ENCODE results near the gene SFTA2. TPM values are rescaled to one million over a fixed set of nuclear protein-coding genes. Genes with fewer than 3 reads are reported as not detected.

The SFTA2 gene
- total RNA-seq, 1 experiment from 2014 or later: not detected

DNA sequence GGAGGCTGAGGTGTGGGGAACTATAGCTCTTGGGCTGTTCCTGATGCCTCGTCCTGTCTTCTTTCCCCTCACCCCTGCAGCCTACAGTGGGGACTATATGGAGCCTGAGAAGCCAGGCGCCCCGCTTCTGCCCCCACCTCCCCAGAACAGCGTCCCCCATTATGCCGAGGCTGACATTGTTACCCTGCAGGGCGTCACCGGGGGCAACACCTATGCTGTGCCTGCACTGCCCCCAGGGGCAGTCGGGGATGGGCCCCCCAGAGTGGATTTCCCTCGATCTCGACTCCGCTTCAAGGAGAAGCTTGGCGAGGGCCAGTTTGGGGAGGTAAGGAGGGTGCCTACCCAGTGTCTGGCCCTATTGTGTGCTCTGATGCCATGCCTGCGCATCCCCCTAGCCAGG is 35.4 kb downstream of the SFTA2 start:
- Histone ChIP-seq H3K4me3 (ENCODE audit: low read length) (no peak overlapping the region), H3K9me2 (replicated peaks; ENCODE audit: low read length) (no peaks in the 10 kb centered on the region), H2AFZ (ENCODE audit: low read length) (no peak overlapping the region), H3K9me3 (ENCODE audit: low read length) (no peaks in the 10 kb centered on the region), H3K9ac (ENCODE audit: low read length) (no peak overlapping the region), H4K20me1 (ENCODE audit: low read length) (no peaks in the 10 kb centered on the region), H3K4me2 (ENCODE audit: low read length) (no peak overlapping the region), H3K79me2 (ENCODE audit: low read length) (no peaks in the 10 kb centered on the region), H3K4me1 (ENCODE audit: insufficient read depth, low read length) (no peaks in the 10 kb centered on the region), H3K27ac (ENCODE audit: low read length) (no peak overlapping the region), H3K27me3 (ENCODE audit: low read length) (no peaks in the 10 kb centered on the region), H3K36me3 (ENCODE audit: low read depth, low read length) (peaks cover 48% of the 10 kb centered on the region), H3F3A (ENCODE audit: low read length, unreplicated experiment) (no peaks in the 10 kb centered on the region)
- CTCF ChIA-PET: no interaction called here
- BruUV-seq (replicated peaks): no TSS peak
- no peak for ATAC-seq
- DNase-seq: no peak
- TF ChIP-seq EZH2 (IDR thresholded peaks at IDR 0.05; ENCODE audit: low read length, unreplicated experiment) (no peak), EZH2phosphoT487 (IDR thresholded peaks at IDR 0.05; ENCODE audit: borderline replicate concordance, low read length) (no peak)
- TF ChIP-seq, protein P1, sequence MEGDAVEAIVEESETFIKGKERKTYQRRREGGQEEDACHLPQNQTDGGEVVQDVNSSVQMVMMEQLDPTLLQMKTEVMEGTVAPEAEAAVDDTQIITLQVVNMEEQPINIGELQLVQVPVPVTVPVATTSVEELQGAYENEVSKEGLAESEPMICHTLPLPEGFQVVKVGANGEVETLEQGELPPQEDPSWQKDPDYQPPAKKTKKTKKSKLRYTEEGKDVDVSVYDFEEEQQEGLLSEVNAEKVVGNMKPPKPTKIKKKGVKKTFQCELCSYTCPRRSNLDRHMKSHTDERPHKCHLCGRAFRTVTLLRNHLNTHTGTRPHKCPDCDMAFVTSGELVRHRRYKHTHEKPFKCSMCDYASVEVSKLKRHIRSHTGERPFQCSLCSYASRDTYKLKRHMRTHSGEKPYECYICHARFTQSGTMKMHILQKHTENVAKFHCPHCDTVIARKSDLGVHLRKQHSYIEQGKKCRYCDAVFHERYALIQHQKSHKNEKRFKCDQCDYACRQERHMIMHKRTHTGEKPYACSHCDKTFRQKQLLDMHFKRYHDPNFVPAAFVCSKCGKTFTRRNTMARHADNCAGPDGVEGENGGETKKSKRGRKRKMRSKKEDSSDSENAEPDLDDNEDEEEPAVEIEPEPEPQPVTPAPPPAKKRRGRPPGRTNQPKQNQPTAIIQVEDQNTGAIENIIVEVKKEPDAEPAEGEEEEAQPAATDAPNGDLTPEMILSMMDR (conservative IDR thresholded peaks at IDR 0.05; ENCODE audit: low read depth, low read length): no peak
- POLR2A ChIA-PET (ENCODE audit: unreplicated experiment): no interaction called here
- intact Hi-C loops (cut with micrococcal nuclease): no loop called here

DNA sequence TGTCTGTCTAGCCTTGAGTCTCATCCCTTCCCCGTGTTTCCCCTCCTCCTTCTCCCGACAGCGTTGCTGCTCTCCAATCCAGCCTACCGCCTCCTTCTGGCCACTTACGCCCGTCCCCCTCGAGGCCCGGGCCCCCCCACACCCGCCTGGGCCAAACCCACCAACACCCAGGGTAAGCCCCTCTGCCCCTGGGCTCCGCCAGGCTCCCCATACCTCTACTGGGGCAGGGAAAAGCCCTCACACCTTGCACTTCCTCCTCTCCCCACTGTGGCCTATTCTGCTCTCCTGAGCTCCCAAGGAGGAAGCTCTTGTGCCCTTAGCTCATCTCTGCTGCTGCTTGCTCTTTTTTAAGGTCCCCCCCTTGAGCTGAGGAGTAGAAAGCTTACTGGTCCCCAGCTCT is 36.6 kb downstream of the SFTA2 start:
- no peak overlapping the region for H3K27ac ChIP-seq (ENCODE audit: low read length)
- no peaks in the 10 kb centered on the region for H3K9me2 ChIP-seq (replicated peaks; ENCODE audit: low read length)
- POLR2A ChIA-PET (ENCODE audit: unreplicated experiment): no interaction called here
- H3F3A ChIP-seq (ENCODE audit: low read length, unreplicated experiment): no peaks in the 10 kb centered on the region
- TF ChIP-seq EZH2phosphoT487 (IDR thresholded peaks at IDR 0.05; ENCODE audit: borderline replicate concordance, low read length): no peak
- TF ChIP-seq EZH2 (IDR thresholded peaks at IDR 0.05; ENCODE audit: low read length, unreplicated experiment): no peak
- TF ChIP-seq, protein P1 (conservative IDR thresholded peaks at IDR 0.05; ENCODE audit: low read depth, low read length): no peak
- peaks cover 55% of the 10 kb centered on the region for H3K36me3 ChIP-seq (ENCODE audit: low read depth, low read length)
- H3K79me2 ChIP-seq (ENCODE audit: low read length): no peaks in the 10 kb centered on the region
- H3K9ac ChIP-seq (ENCODE audit: low read length): no peak overlapping the region
- H3K4me1 ChIP-seq (ENCODE audit: insufficient read depth, low read length): no peaks in the 10 kb centered on the region
- H3K4me3 ChIP-seq (ENCODE audit: low read length): no peak overlapping the region
- DNase-seq: no peak
- CTCF ChIA-PET: no interaction called here
- H3K9me3 ChIP-seq (ENCODE audit: low read length): no peaks in the 10 kb centered on the region
- no peaks in the 10 kb centered on the region for H3K27me3 ChIP-seq (ENCODE audit: low read length)
- no peak for ATAC-seq
- H3K4me2 ChIP-seq (ENCODE audit: low read length): no peak overlapping the region
- intact Hi-C loops (cut with micrococcal nuclease): no loop called here
- BruUV-seq (replicated peaks): no TSS peak
- H4K20me1 ChIP-seq (ENCODE audit: low read length): no peaks in the 10 kb centered on the region
- H2AFZ ChIP-seq (ENCODE audit: low read length): no peak overlapping the region

DNA sequence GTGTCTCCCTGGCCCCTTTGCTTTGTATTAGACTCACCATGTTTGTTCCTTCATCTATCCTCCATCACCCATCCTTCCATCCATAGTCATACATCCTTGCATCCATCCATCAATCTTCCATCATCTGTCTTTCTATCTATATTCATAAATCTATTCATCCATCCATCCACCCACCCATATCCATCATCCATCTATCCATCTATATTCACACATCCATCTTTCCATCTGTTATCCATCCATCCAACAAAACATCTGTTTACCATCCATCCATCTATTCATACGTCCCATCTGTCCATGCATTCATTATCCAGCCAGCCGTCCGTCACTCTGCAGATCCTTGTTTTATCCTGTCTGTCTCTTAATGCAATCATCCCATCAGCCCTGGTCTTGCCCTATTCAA is 37.0 kb downstream of the SFTA2 start:
- no peaks in the 10 kb centered on the region for H3K27me3 ChIP-seq (ENCODE audit: low read length)
- no peaks in the 10 kb centered on the region for H3K79me2 ChIP-seq (ENCODE audit: low read length)
- H3K36me3 ChIP-seq (ENCODE audit: low read depth, low read length): peaks cover 54% of the 10 kb centered on the region
- no peaks in the 10 kb centered on the region for H3K9me2 ChIP-seq (replicated peaks; ENCODE audit: low read length)
- H3K27ac ChIP-seq (ENCODE audit: low read length): no peak overlapping the region
- no peak for DNase-seq
- ATAC-seq: no peak
- H3K9me3 ChIP-seq (ENCODE audit: low read length): no peaks in the 10 kb centered on the region
- H3K4me3 ChIP-seq (ENCODE audit: low read length): no peak overlapping the region
- no peak overlapping the region for H3K4me2 ChIP-seq (ENCODE audit: low read length)
- TF ChIP-seq EZH2 (IDR thresholded peaks at IDR 0.05; ENCODE audit: low read length, unreplicated experiment) (no peak), EZH2phosphoT487 (IDR thresholded peaks at IDR 0.05; ENCODE audit: borderline replicate concordance, low read length) (no peak)
- TF ChIP-seq, protein P1 (conservative IDR thresholded peaks at IDR 0.05; ENCODE audit: low read depth, low read length): no peak
- ChIA-PET POLR2A (ENCODE audit: unreplicated experiment) (no interaction called here), CTCF (no interaction called here)
- H3F3A ChIP-seq (ENCODE audit: low read length, unreplicated experiment): no peaks in the 10 kb centered on the region
- no peak overlapping the region for H2AFZ ChIP-seq (ENCODE audit: low read length)
- H4K20me1 ChIP-seq (ENCODE audit: low read length): no peaks in the 10 kb centered on the region
- BruUV-seq (replicated peaks): no TSS peak
- intact Hi-C loops (cut with micrococcal nuclease): no loop called here
- H3K9ac ChIP-seq (ENCODE audit: low read length): no peak overlapping the region
- H3K4me1 ChIP-seq (ENCODE audit: insufficient read depth, low read length): no peaks in the 10 kb centered on the region

All from PC-3 (cell line).